ENCODE data around the gene CLPSL2.

Gene CLPSL2

GRCh38 chr6:35775031-35775430 is 1.4 kb upstream of the CLPSL2 start:
- TF ChIP-seq CTCF (IDR thresholded peaks at IDR 0.05; ENCODE audit: low read depth, low read length): no peak
- no peak overlapping the region for H3K4me3 ChIP-seq (replicated peaks in 1 of 2; ENCODE audit: low read depth in 2 of 2, low read length in 2 of 2)
- no peak for DNase-seq (ENCODE audit: low read depth in 2 of 2)

DNA sequence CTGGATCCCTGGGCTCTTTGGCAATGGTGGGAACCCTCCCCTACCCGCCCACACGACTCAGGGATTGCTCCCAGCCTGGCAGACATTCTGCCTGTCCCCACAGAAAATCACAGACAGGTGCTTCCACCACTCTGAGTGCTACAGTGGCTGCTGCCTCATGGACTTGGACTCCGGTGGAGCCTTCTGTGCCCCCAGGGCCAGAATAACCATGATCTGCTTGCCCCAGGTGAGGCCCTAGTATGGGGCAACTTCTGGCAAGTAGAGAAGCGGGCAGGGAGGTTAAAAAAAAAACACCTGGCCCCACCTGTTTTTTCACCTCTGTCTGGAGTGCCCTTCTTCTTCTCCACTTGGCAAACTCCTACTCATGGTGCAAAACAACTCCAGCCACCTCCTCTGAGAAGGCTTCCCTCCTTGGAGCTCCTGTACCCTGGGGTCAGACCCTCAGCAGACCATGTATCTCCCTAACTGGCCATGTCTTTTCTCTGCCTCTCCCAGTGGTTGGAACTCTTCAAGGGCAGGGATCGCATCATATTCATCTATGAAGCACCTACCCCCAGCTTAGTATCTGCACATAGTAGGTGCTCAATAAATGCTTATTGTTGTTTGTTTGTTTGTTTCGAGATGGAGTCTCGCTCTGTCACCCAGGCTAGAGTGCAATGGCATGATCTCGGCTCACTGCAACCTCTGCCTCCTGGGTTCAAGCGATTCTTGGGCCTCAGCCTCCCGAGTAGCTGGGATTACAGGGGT is 1.1 kb downstream of the CLPSL2 start:
- H3K4me3 ChIP-seq (replicated peaks in 1 of 2; ENCODE audit: low read depth in 2 of 2, low read length in 2 of 2): no peak overlapping the region
- DNase-seq (ENCODE audit: low read depth in 2 of 2): no peak
- TF ChIP-seq CTCF (IDR thresholded peaks at IDR 0.05; ENCODE audit: low read depth, low read length): no peak

- DNase-seq (ENCODE audit: low read depth in 2 of 2): no peak
- TF ChIP-seq CTCF (IDR thresholded peaks at IDR 0.05; ENCODE audit: low read depth, low read length): no peak
- no peak overlapping the region for H3K4me3 ChIP-seq (replicated peaks in 1 of 2; ENCODE audit: low read depth in 2 of 2, low read length in 2 of 2)
Observed at GRCh38 chr6:35778437-35778836, 2.0 kb downstream of the CLPSL2 start.

GRCh38 chr6:35780719-35781118 is 4.3 kb downstream of the CLPSL2 start, which contains the start of gene CLPSL1:
Gene CLPSL1 (plus strand): TSS chr6:35781019. CDS start chr6:35781111, 92 bp downstream.
- no peak for TF ChIP-seq CTCF (IDR thresholded peaks at IDR 0.05; ENCODE audit: low read depth, low read length)
- H3K4me3 ChIP-seq (replicated peaks in 1 of 2; ENCODE audit: low read depth in 2 of 2, low read length in 2 of 2): no peak within 1 kb of the TSS
- no peak for DNase-seq (ENCODE audit: low read depth in 2 of 2)

DNA sequence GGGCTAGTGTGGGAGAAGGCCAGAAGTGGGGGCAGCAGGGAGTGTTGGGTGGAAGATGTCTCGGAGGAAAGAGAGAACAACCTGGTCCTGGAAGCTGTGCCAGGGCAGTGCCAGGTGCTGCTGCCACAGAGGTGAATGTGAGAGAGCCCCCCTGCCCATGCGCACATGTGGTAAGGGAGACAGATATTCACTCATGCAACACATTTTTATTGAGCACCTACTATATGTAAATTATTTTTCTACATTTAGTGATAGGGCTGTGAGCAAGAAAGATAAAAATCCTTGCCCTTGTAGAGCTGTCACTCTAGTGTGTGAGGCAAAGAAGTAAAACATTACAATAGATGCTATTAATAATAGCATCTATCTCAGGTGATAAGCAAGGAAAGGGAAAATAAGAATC is 4.9 kb downstream of the CLPSL2 start:
- TF ChIP-seq CTCF (IDR thresholded peaks at IDR 0.05; ENCODE audit: low read depth, low read length): no peak
- no peak overlapping the region for H3K4me3 ChIP-seq (replicated peaks in 1 of 2; ENCODE audit: low read depth in 2 of 2, low read length in 2 of 2)
- DNase-seq (ENCODE audit: low read depth in 2 of 2): no peak

DNA sequence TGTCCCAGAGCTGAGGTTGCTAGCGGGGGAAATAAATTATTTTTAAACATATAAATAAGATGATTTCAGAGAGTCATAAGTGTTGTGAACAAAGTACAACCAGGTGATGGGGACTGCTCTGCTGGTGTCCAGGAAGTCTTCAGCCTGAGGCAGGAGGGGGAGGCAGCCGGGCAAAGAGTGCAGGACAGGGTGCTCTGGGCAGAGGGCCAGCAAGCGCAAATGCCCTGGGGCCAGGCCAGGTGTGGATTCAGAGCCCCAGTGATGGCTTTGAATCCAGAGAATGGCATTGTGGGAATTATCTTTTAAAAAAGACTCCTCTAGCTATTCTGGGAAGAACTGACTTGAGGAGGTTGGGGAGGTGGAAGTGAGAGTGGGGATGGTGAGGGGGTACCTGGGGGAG is 6.0 kb downstream of the CLPSL2 start:
- no peak for TF ChIP-seq CTCF (IDR thresholded peaks at IDR 0.05; ENCODE audit: low read depth, low read length)
- no peak for DNase-seq (ENCODE audit: low read depth in 2 of 2)
- H3K4me3 ChIP-seq (replicated peaks in 1 of 2; ENCODE audit: low read depth in 2 of 2, low read length in 2 of 2): no peak overlapping the region

DNA sequence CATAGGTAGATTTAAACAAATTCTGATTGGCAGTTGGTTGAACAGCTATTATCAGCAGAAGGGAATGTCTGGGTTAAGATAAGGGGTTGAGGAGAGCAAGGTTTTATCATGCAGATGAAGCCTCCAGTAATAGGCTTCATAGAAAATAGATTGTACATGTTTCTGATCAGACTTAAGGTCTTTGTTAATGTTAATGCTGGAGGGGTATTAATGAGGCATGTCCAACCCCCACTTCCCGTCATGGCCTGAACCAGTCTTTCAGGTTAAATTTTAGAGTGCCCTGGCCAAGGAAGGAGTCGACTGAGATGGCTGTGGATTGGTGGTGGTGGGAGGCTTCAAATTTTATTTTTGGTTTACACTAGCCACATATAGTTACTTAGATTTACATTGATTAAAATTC is 7.8 kb downstream of the CLPSL2 start:
- DNase-seq (ENCODE audit: low read depth in 2 of 2): no peak
- TF ChIP-seq CTCF (IDR thresholded peaks at IDR 0.05; ENCODE audit: low read depth, low read length): no peak
- H3K4me3 ChIP-seq (replicated peaks in 1 of 2; ENCODE audit: low read depth in 2 of 2, low read length in 2 of 2): no peak overlapping the region

Measured in cardiac fibroblast (primary cell).